Measurements from ENCODE around the gene LAD1.

The LAD1 gene

GRCh38 chr1:201378804-201379203 is 20.3 kb downstream of the LAD1 start:
- no peaks in the 10 kb centered on the region for H3K36me3 ChIP-seq (ENCODE audit: control insufficient read depth, insufficient read depth, low read length)
- peaks cover 2% of the 10 kb centered on the region for H3K27me3 ChIP-seq (replicated peaks; ENCODE audit: control insufficient read depth, insufficient read depth, low read length)
- TF ChIP-seq CTCF (IDR thresholded peaks at IDR 0.05; ENCODE audit: insufficient read depth, low read length, poor library complexity, severe bottlenecking): no peak
- no peak overlapping the region for H3K4me3 ChIP-seq (replicated peaks; ENCODE audit: low read depth, low read length)
- no peak for DNase-seq (ENCODE audit: extremely low read depth, insufficient read length)

GRCh38 chr1:201377611-201378092 is 21.5 kb downstream of the LAD1 start, which contains the start of gene TNNT2:
Gene TNNT2, minus strand, starts transcription at chr1:201377680. Its CDS starts 4,426 bp downstream, at chr1:201373254.
- no peak for TF ChIP-seq CTCF (IDR thresholded peaks at IDR 0.05; ENCODE audit: insufficient read depth, low read length, poor library complexity, severe bottlenecking)
- no peak within 1 kb of the TSS for H3K4me3 ChIP-seq (replicated peaks; ENCODE audit: low read depth, low read length)
- no peak for DNase-seq (ENCODE audit: extremely low read depth, insufficient read length)
- no peaks in the 10 kb centered on the region for H3K36me3 ChIP-seq (ENCODE audit: control insufficient read depth, insufficient read depth, low read length)
- peaks cover 3% of the 10 kb centered on the region for H3K27me3 ChIP-seq (replicated peaks; ENCODE audit: control insufficient read depth, insufficient read depth, low read length)

GRCh38 chr1:201376464-201377374 is 22.4 kb downstream of the LAD1 start:
- Histone ChIP-seq H3K36me3 (ENCODE audit: control insufficient read depth, insufficient read depth, low read length) (no peaks in the 10 kb centered on the region), H3K4me3 (replicated peaks; ENCODE audit: low read depth, low read length) (no peak overlapping the region), H3K27me3 (replicated peaks; ENCODE audit: control insufficient read depth, insufficient read depth, low read length) (peaks cover 2% of the 10 kb centered on the region)
- TF ChIP-seq CTCF (IDR thresholded peaks at IDR 0.05; ENCODE audit: insufficient read depth, low read length, poor library complexity, severe bottlenecking): peak; percentile 67
- DNase-seq (ENCODE audit: extremely low read depth, insufficient read length): no peak

GRCh38 chr1:201376107-201376463 is 23.0 kb downstream of the LAD1 start:
- Histone ChIP-seq H3K4me3 (replicated peaks; ENCODE audit: low read depth, low read length) (no peak overlapping the region), H3K36me3 (ENCODE audit: control insufficient read depth, insufficient read depth, low read length) (no peaks in the 10 kb centered on the region), H3K27me3 (replicated peaks; ENCODE audit: control insufficient read depth, insufficient read depth, low read length) (peaks cover 2% of the 10 kb centered on the region)
- TF ChIP-seq CTCF (IDR thresholded peaks at IDR 0.05; ENCODE audit: insufficient read depth, low read length, poor library complexity, severe bottlenecking): no peak
- DNase-seq (ENCODE audit: extremely low read depth, insufficient read length): no peak

GRCh38 chr1:201375169-201375568 is 24.0 kb downstream of the LAD1 start:
- H3K36me3 ChIP-seq (ENCODE audit: control insufficient read depth, insufficient read depth, low read length): no peaks in the 10 kb centered on the region
- peak; percentile 10 for TF ChIP-seq CTCF (IDR thresholded peaks at IDR 0.05; ENCODE audit: insufficient read depth, low read length, poor library complexity, severe bottlenecking)
- no peak for DNase-seq (ENCODE audit: extremely low read depth, insufficient read length)
- H3K4me3 ChIP-seq (replicated peaks; ENCODE audit: low read depth, low read length): no peak overlapping the region
- peaks cover 4% of the 10 kb centered on the region for H3K27me3 ChIP-seq (replicated peaks; ENCODE audit: control insufficient read depth, insufficient read depth, low read length)

All from GM06990 (cell line).